Gastrocnemius medialis (tissue), 4 donors: ENCODE results near the gene FGD4. TPM values are rescaled to one million over a fixed set of nuclear protein-coding genes. Genes with fewer than 3 reads are reported as not detected.

Experiments used
- ATAC-seq, 2 donors: fragments of 150-250 bp; one replicate each; pipeline ENCODE4 v1.9.1; 2016
- DNase-seq, 2 donors: peaks; one replicate each; pipeline ENCODE4 v3.0.0-alpha.2; 2019
- H3K27ac ChIP-seq, 4 donors: fragments of 200-600 bp; sonication (generic); 1 replicate in 1 of 4; 2 replicates in 3 of 4; pipeline ENCODE4 v1.5.1; 2016 to 2018; ENCODE audit warnings: mild to moderate bottlenecking in 2 of 4, moderate library complexity in 1 of 4
- H3K27me3 ChIP-seq, 3 donors: fragments of 200-600 bp; sonication (generic) in 2 of 3; 1 replicate in 1 of 3; 2 replicates in 2 of 3; pipeline versions ENCODE4 v1.5.1 to v1.6.0; 2016 to 2019; ENCODE audit warnings: mild to moderate bottlenecking in 1 of 3, moderate library complexity in 1 of 3
- H3K36me3 ChIP-seq, 2 donors: fragments of 200-600 bp; sonication (generic) in 1 of 2; one replicate each; pipeline ENCODE4 v1.5.1; 2017 to 2018
- H3K4me1 ChIP-seq, 2 donors: fragments of 200-600 bp; sonication (generic) in 1 of 2; one replicate each; pipeline ENCODE4 v1.5.1; 2016 to 2017; ENCODE audit warnings: mild to moderate bottlenecking in 2 of 2
- H3K4me3 ChIP-seq, 4 donors: fragments of 200-600 bp; sonication (generic) in 3 of 4; 1 replicate in 1 of 4; 2 replicates in 3 of 4; pipeline ENCODE4 v1.5.1; 2016 to 2019; ENCODE audit warnings: mild to moderate bottlenecking in 2 of 4
- H3K9me3 ChIP-seq, 3 donors: fragments of 200-600 bp; sonication (generic) in 2 of 3; 1 replicate in 1 of 3; 2 replicates in 2 of 3; pipeline ENCODE4 v1.5.1; 2016 to 2019
- CTCF ChIP-seq, 5 experiments: fragments of 450-650 bp in 3 of 5; fragments of 200-600 bp in 2 of 5; sonication (generic) in 2 of 5; IDR thresholded peaks in 4 of 5; conservative IDR thresholded peaks in 1 of 5; 1 replicate in 4 of 5; 2 replicates in 1 of 5; pipeline ENCODE4 v1.5.1; 2016 to 2019; ENCODE audit warnings: antibody characterized with exemption in 5 of 5, mild to moderate bottlenecking in 3 of 5, moderate library complexity in 3 of 5
- POLR2A ChIP-seq, 2 donors: fragments of 450-650 bp; IDR thresholded peaks; one replicate each; pipeline ENCODE4 v1.6.1; 2017; ENCODE audit warnings: antibody characterized with exemption in 2 of 2, mild to moderate bottlenecking in 2 of 2, moderate library complexity in 2 of 2
- in situ Hi-C, 4 donors: fragments of 200-750 bp; cut with MboI; loops; one replicate each; pipeline versions ENCODE4 v1.15.0 to v1.8.0; 2017; ENCODE audit warnings: low sequenced_read_pairs in 4 of 4
- intact Hi-C: fragments of 100-400 bp; cut with DNase I; formaldehyde crosslinking; loops from one replicate; pipeline ENCODE4 v1.15.1; 2023; ENCODE audit warnings: low total_unique reads
- total RNA-seq, 4 donors: library from RNA; depleted of rRNA; stranded (reverse); fragments of >200 nt; gene quantifications; one replicate each; pipeline versions ENCODE4 v1.1.0 to v1.2.3, GENCODE V29; 2016

FGD4 gene
- total RNA-seq, 4 donors from 2014 or later = 18.8 to 60.3 (median 40.8) TPM

GRCh38 chr12:32435921-32436705 is 36.8 kb downstream of the FGD4 start:
- DNase-seq (no peak), ATAC-seq (peak in 1 of 2 donors; percentile 56)
- in situ Hi-C loops = no loop called here

GRCh38 chr12:32437095-32437515 is 37.7 kb downstream of the FGD4 start:
- no peaks in the 10 kb centered on the region for H3K36me3 ChIP-seq
- intact Hi-C loops (no loop called here), in situ Hi-C loops (no loop called here)
- H3K27me3 ChIP-seq = no peaks in the 10 kb centered on the region
- no peak overlapping the region for H3K4me3 ChIP-seq
- H3K4me1 ChIP-seq = peaks cover 0 to 7% of the 10 kb centered on the region in 2 donors
- no peak overlapping the region for H3K27ac ChIP-seq
- ATAC-seq = no peak
- H3K9me3 ChIP-seq = no peaks in the 10 kb centered on the region
- TF ChIP-seq CTCF (IDR thresholded peaks at IDR 0.05 in 4 of 5, conservative IDR thresholded peaks at IDR 0.05 in 1 of 5) (no peak), POLR2A (IDR thresholded peaks at IDR 0.05) (no peak)
- no peak for DNase-seq

More at GRCh38 chr12:32435921-32436705, 36.8 kb downstream of the FGD4 start:
- Histone ChIP-seq H3K27ac (no peak overlapping the region), H3K4me3 (no peak overlapping the region), H3K4me1 (peaks cover 0 to 7% of the 10 kb centered on the region in 2 donors), H3K36me3 (no peaks in the 10 kb centered on the region), H3K9me3 (no peaks in the 10 kb centered on the region), H3K27me3 (no peaks in the 10 kb centered on the region)
- TF ChIP-seq POLR2A (IDR thresholded peaks at IDR 0.05) = no peak
- TF ChIP-seq CTCF (IDR thresholded peaks at IDR 0.05 in 4 of 5, conservative IDR thresholded peaks at IDR 0.05 in 1 of 5) = no peak
- intact Hi-C loops = no loop called here

GRCh38 chr12:32440120-32440865 is 40.9 kb downstream of the FGD4 start:
- ATAC-seq = no peak

GRCh38 chr12:32443491-32443890 is 44.1 kb downstream of the FGD4 start:
- TF ChIP-seq CTCF (IDR thresholded peaks at IDR 0.05 in 4 of 5, conservative IDR thresholded peaks at IDR 0.05 in 1 of 5) = no peak
- TF ChIP-seq POLR2A (IDR thresholded peaks at IDR 0.05) = no peak
- no peak for ATAC-seq
- in situ Hi-C loops = no loop called here
- Histone ChIP-seq H3K4me1 (peaks cover 0 to 3% of the 10 kb centered on the region in 2 donors), H3K27ac (no peak overlapping the region), H3K4me3 (no peak overlapping the region), H3K9me3 (no peaks in the 10 kb centered on the region), H3K36me3 (no peaks in the 10 kb centered on the region), H3K27me3 (no peaks in the 10 kb centered on the region)
- intact Hi-C loops = no loop called here
- no peak for DNase-seq

More at GRCh38 chr12:32440120-32440865, 40.9 kb downstream of the FGD4 start:
- H3K27me3 ChIP-seq = no peaks in the 10 kb centered on the region
- no peaks in the 10 kb centered on the region for H3K36me3 ChIP-seq
- intact Hi-C loops (no loop called here), in situ Hi-C loops (no loop called here)
- DNase-seq = no peak
- H3K27ac ChIP-seq = no peak overlapping the region
- H3K4me3 ChIP-seq = no peak overlapping the region
- no peak for TF ChIP-seq POLR2A (IDR thresholded peaks at IDR 0.05)
- TF ChIP-seq CTCF (IDR thresholded peaks at IDR 0.05 in 4 of 5, conservative IDR thresholded peaks at IDR 0.05 in 1 of 5) = no peak
- H3K4me1 ChIP-seq = peaks cover 0 to 7% of the 10 kb centered on the region in 2 donors
- no peaks in the 10 kb centered on the region for H3K9me3 ChIP-seq
